ENCODE data around the gene TMEFF2. TPM values are rescaled to one million over a fixed set of nuclear protein-coding genes. Genes with fewer than 3 reads are reported as not detected.

Gene TMEFF2
- total and polyA plus RNA-seq, 2 of the 8 experiments (the other 6 are each of a cell fraction or from before 2014, with no cell fraction given), result 0.91 to 3.7 TPM

DNA sequence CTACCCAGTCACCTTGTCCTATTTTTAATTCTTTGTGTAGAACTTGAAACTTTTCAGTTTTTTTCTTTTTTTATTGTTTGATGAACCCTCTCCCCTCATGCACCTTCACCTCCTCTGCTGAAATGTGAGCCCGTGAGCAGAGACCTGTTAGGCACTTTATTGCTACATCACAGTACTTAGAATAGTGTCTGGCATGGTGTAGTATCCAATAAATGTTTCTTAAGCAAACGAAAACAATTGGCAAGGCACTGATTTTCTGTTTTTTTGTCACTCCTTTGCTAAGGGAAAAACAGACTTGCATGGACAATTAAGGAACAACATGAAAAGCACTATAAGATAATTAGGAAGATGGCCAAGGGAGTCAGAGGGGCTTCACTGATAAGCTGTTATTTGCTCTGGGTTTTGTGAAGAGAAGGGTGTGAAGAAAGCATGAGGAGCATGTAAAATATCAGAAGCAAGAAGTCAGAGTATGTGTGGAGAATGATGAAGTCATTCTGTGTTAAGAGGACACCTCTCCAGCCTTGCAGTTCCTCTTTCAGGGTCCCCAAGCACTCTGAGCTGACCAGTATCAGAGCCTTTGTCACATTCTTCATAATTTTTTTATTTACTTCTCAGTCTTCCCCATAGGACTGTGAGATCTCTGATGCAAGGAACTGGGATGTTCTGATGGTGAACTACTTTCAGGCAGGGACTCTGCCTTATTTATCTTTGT, 248.1 kb downstream of the TMEFF2 start (continued):
- TF ChIP-seq SIN3A (conservative IDR thresholded peaks at IDR 0.05 in 1 of 2, IDR thresholded peaks at IDR 0.05 in 1 of 2; ENCODE audit: low read depth in 1 of 2, low read length in 2 of 2) (no peak), TEAD4 (IDR thresholded peaks at IDR 0.05; ENCODE audit: low read depth, low read length) (no peak), EP300 (IDR thresholded peaks at IDR 0.05; ENCODE audit: borderline replicate concordance in 1 of 2, low read depth in 2 of 2, low read length in 2 of 2) (no peak)

Measured in H1 (cell line).